Panc1 (cell line): Measurements from ENCODE around the gene TOM1. TPM values are rescaled to one million over a fixed set of nuclear protein-coding genes. Genes with fewer than 3 reads are reported as not detected.

ENCODE experiments used
- ATAC-seq: fragments of 200-7000 bp; cut with Tn5 transposase; 2 replicates; pipeline ENCODE4 v1.9.1; 2020; ENCODE audit warnings: mild to moderate bottlenecking, moderate library complexity
- BruUV-seq: library from RNA; stranded (reverse); fragments of 400-500 nt; replicated peaks from 2 replicates; lab custom pipeline; 2021; lab: Mats Ljungman, UMichigan
- CTCF ChIA-PET: fragments of 300-600 bp; sonication (Branson Sonifier 250); formaldehyde crosslinking; loops from one replicate; lab custom pipeline; 2022; ENCODE audit warnings: antibody characterized with exemption; lab: Charles Lee
- POLR2A ChIA-PET: fragments of 300-600 bp; sonication (Branson Sonifier 250); formaldehyde crosslinking; loops from one replicate; lab custom pipeline; 2022; ENCODE audit warnings: antibody characterized with exemption; lab: Charles Lee
- DNase-seq: peaks from one replicate; pipeline ENCODE4 v3.0.0-alpha.2; 2010; ENCODE audit warnings: low read depth, low spot score
- H3K27ac ChIP-seq: 2 replicates; pipeline ENCODE4 v1.5.1; 2011; ENCODE audit warnings: mild to moderate bottlenecking, low read length, inconsistent platforms
- H3K27me3 ChIP-seq: fragments of 200-500 bp; sonication (Bioruptor generic); 2 replicates; pipeline ENCODE4 v1.6.0; 2014; ENCODE audit warnings: low read length, inconsistent platforms; ENCODE audit not compliant: control insufficient read depth, insufficient read depth
- H3K36me3 ChIP-seq: fragments of 200-500 bp; sonication (Bioruptor generic); 2 replicates; pipeline ENCODE4 v1.5.1; 2014; ENCODE audit warnings: inconsistent platforms, mild to moderate bottlenecking, low read length, moderate library complexity; ENCODE audit not compliant: control insufficient read depth, insufficient read depth
- H3K4me1 ChIP-seq: 2 replicates; pipeline ENCODE4 v1.5.1; 2011; ENCODE audit warnings: inconsistent platforms, mild to moderate bottlenecking, low read length, moderate library complexity; ENCODE audit not compliant: control insufficient read depth, insufficient read depth
- H3K4me3 ChIP-seq, 2 experiments: 2 replicates each; pipeline ENCODE4 v1.5.1; 2011 to 2012; ENCODE audit warnings: low read depth in 2 of 2, low read length in 2 of 2, mild to moderate bottlenecking in 2 of 2, inconsistent platforms in 1 of 2, moderate library complexity in 1 of 2
- H3K9me3 ChIP-seq: fragments of 200-500 bp; sonication (Bioruptor generic); 2 replicates; pipeline ENCODE4 v1.5.1; 2014; ENCODE audit warnings: low read depth, mild to moderate bottlenecking, inconsistent platforms, low read length, moderate library complexity; ENCODE audit not compliant: control insufficient read depth, insufficient read depth
- POLR2AphosphoS5 ChIP-seq: IDR thresholded peaks from 2 replicates; pipeline ENCODE4 v1.6.1; 2012; ENCODE audit warnings: mild to moderate bottlenecking, low read depth, low read length, moderate library complexity
- SIN3A ChIP-seq: IDR thresholded peaks from 2 replicates; pipeline ENCODE4 v1.6.1; 2012; ENCODE audit warnings: low read depth, mild to moderate bottlenecking, low read length, moderate library complexity, borderline replicate concordance; ENCODE audit not compliant: insufficient read depth
- TCF7L2 ChIP-seq: IDR thresholded peaks from 2 replicates; pipeline ENCODE4 v1.6.1; 2011; ENCODE audit warnings: mild to moderate bottlenecking, low read depth, low read length, inconsistent platforms
- in situ Hi-C: cut with HindIII; loops from 2 replicates; pipeline ENCODE4 v1.10.0; 2016; ENCODE audit warnings: low sequenced_read_pairs, low pct_unique_long_range_greater_than_20kb
- intact Hi-C: fragments of 100-400 bp; cut with micrococcal nuclease; formaldehyde crosslinking; loops from one replicate; pipeline ENCODE4 v1.10.0; 2022; ENCODE audit not compliant: unreplicated experiment
- total RNA-seq: library from RNA; stranded (reverse); gene quantifications from one replicate; pipeline ENCODE4 v1.2.1, GENCODE V29; 2021; ENCODE audit not compliant: unreplicated experiment
- TF ChIP-seq, protein P1 (sequence below): fragments of 450-650 bp; IDR thresholded peaks from 2 replicates; pipeline ENCODE4 v1.5.1; 2017; ENCODE audit warnings: mild to moderate bottlenecking
- TF ChIP-seq, protein P2 (sequence below), 2 experiments: IDR thresholded peaks; 2 replicates each; pipeline ENCODE4 v1.6.1; 2011 to 2012; ENCODE audit warnings: low read depth in 2 of 2, control low read depth in 1 of 2, low read length in 1 of 2, mild to moderate bottlenecking in 1 of 2, moderate library complexity in 1 of 2; ENCODE audit not compliant: insufficient read depth in 1 of 2

TOM1 gene
- total RNA-seq, 1 experiment from 2014 or later, result 32.7 TPM

- CTCF ChIA-PET, result no interaction called here
- no peaks in the 10 kb centered on the region for H3K9me3 ChIP-seq
- no peak overlapping the region for H3K4me3 ChIP-seq
- POLR2A ChIA-PET, result no interaction called here
- no peaks in the 10 kb centered on the region for H3K27me3 ChIP-seq
- no peak for ATAC-seq
- in situ Hi-C loops (no loop called here), intact Hi-C loops (no loop called here)
- BruUV-seq, result no TSS peak
- TF ChIP-seq, protein P1, sequence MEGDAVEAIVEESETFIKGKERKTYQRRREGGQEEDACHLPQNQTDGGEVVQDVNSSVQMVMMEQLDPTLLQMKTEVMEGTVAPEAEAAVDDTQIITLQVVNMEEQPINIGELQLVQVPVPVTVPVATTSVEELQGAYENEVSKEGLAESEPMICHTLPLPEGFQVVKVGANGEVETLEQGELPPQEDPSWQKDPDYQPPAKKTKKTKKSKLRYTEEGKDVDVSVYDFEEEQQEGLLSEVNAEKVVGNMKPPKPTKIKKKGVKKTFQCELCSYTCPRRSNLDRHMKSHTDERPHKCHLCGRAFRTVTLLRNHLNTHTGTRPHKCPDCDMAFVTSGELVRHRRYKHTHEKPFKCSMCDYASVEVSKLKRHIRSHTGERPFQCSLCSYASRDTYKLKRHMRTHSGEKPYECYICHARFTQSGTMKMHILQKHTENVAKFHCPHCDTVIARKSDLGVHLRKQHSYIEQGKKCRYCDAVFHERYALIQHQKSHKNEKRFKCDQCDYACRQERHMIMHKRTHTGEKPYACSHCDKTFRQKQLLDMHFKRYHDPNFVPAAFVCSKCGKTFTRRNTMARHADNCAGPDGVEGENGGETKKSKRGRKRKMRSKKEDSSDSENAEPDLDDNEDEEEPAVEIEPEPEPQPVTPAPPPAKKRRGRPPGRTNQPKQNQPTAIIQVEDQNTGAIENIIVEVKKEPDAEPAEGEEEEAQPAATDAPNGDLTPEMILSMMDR, result no peak
- TF ChIP-seq SIN3A (no peak), TCF7L2 (no peak), POLR2AphosphoS5 (no peak)
- TF ChIP-seq, protein P2, sequence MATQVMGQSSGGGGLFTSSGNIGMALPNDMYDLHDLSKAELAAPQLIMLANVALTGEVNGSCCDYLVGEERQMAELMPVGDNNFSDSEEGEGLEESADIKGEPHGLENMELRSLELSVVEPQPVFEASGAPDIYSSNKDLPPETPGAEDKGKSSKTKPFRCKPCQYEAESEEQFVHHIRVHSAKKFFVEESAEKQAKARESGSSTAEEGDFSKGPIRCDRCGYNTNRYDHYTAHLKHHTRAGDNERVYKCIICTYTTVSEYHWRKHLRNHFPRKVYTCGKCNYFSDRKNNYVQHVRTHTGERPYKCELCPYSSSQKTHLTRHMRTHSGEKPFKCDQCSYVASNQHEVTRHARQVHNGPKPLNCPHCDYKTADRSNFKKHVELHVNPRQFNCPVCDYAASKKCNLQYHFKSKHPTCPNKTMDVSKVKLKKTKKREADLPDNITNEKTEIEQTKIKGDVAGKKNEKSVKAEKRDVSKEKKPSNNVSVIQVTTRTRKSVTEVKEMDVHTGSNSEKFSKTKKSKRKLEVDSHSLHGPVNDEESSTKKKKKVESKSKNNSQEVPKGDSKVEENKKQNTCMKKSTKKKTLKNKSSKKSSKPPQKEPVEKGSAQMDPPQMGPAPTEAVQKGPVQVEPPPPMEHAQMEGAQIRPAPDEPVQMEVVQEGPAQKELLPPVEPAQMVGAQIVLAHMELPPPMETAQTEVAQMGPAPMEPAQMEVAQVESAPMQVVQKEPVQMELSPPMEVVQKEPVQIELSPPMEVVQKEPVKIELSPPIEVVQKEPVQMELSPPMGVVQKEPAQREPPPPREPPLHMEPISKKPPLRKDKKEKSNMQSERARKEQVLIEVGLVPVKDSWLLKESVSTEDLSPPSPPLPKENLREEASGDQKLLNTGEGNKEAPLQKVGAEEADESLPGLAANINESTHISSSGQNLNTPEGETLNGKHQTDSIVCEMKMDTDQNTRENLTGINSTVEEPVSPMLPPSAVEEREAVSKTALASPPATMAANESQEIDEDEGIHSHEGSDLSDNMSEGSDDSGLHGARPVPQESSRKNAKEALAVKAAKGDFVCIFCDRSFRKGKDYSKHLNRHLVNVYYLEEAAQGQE (IDR thresholded peaks at IDR 0.05; ENCODE audit: insufficient read depth in 1 of 2, low read depth in 2 of 2, low read length in 1 of 2), result no peak
- H3K27ac ChIP-seq, result no peak overlapping the region
- H3K36me3 ChIP-seq, result no peaks in the 10 kb centered on the region; the same call in 1 of the 2 replicates
- no peak for DNase-seq
- H3K4me1 ChIP-seq, result no peaks in the 10 kb centered on the region
Measured at GRCh38 chr22:35333220-35333619, 33.5 kb downstream of the TOM1 start.

- POLR2A ChIA-PET, result no interaction called here
- BruUV-seq, result no TSS peak
- CTCF ChIA-PET, result no interaction called here
- TF ChIP-seq POLR2AphosphoS5 (no peak), TCF7L2 (no peak), SIN3A (no peak)
- TF ChIP-seq, protein P2 (IDR thresholded peaks at IDR 0.05; ENCODE audit: insufficient read depth in 1 of 2, low read depth in 2 of 2, low read length in 1 of 2), result no peak
- TF ChIP-seq, protein P1, result no peak
- in situ Hi-C loops (no loop called here), intact Hi-C loops (no loop called here)
- no peak overlapping the region for H3K4me3 ChIP-seq
- H3K27me3 ChIP-seq, result no peaks in the 10 kb centered on the region
- H3K9me3 ChIP-seq, result no peaks in the 10 kb centered on the region
- ATAC-seq (no peak; the same call in 1 of the 2 replicates), DNase-seq (no peak)
- H3K4me1 ChIP-seq, result no peaks in the 10 kb centered on the region
- no peaks in the 10 kb centered on the region; the same call in 1 of the 2 replicates for H3K36me3 ChIP-seq
- H3K27ac ChIP-seq, result no peak overlapping the region
Measured at GRCh38 chr22:35334004-35334403, 34.3 kb downstream of the TOM1 start.
